Measurements from ENCODE around the gene WIF1.

DNA sequence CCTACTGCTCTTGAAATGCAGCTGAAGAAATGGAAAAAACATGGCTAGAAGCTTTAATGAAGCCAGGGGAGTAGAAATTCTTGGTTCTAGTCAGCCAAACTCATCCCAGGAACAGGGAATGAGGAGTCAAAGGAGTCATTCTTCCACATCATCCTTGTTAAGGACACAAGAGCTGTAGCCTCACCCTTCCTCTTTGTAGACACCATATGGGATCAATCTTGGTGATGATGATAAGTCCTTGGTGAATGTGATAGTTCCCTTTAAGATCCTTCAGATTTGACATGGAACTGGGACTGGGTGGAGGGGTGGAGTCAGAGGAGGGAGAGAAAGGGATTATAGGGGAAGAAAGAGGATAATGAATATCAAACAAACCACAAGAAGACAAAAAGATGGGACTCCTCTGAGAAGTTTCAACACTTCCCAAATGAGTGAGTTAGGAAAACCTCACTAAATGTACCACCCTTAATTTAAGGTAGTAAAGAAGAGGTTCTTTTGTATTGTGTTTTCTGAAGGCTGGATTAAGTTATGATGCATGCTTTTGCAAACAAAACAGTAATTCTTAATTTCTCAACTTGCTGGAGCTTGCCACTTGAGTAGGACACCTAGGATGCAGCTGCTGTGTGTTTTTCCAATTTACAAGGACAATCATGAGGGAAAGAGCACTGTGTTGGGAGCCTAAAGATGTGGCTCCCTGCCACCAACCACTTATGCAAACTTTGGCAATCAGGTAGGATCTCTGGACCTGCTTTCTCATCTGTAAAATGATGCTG, 104.0 kb downstream of the WIF1 start:
- TF ChIP-seq, protein P1, sequence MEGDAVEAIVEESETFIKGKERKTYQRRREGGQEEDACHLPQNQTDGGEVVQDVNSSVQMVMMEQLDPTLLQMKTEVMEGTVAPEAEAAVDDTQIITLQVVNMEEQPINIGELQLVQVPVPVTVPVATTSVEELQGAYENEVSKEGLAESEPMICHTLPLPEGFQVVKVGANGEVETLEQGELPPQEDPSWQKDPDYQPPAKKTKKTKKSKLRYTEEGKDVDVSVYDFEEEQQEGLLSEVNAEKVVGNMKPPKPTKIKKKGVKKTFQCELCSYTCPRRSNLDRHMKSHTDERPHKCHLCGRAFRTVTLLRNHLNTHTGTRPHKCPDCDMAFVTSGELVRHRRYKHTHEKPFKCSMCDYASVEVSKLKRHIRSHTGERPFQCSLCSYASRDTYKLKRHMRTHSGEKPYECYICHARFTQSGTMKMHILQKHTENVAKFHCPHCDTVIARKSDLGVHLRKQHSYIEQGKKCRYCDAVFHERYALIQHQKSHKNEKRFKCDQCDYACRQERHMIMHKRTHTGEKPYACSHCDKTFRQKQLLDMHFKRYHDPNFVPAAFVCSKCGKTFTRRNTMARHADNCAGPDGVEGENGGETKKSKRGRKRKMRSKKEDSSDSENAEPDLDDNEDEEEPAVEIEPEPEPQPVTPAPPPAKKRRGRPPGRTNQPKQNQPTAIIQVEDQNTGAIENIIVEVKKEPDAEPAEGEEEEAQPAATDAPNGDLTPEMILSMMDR (IDR thresholded peaks at IDR 0.05): no peak
- no peak for TF ChIP-seq EP300 (IDR thresholded peaks at IDR 0.05)
